Epithelial cell of prostate (primary cell): ENCODE data around the gene TMEM164.
"Not testable (repeated sequence)": the region's sequence is repeated elsewhere in the genome, so short reads cannot be mapped to it uniquely, and the experiment has no call there.

Experiments
- DNase-seq: peaks from one replicate; pipeline ENCODE4 v3.0.0-alpha.2; 2011; ENCODE audit warnings: low read depth, low spot score
- H3K27ac ChIP-seq: fragments of 450-650 bp; 2 replicates; pipeline ENCODE4 v1.5.1; 2017; ENCODE audit warnings: mild to moderate bottlenecking

TMEM164 gene

DNA sequence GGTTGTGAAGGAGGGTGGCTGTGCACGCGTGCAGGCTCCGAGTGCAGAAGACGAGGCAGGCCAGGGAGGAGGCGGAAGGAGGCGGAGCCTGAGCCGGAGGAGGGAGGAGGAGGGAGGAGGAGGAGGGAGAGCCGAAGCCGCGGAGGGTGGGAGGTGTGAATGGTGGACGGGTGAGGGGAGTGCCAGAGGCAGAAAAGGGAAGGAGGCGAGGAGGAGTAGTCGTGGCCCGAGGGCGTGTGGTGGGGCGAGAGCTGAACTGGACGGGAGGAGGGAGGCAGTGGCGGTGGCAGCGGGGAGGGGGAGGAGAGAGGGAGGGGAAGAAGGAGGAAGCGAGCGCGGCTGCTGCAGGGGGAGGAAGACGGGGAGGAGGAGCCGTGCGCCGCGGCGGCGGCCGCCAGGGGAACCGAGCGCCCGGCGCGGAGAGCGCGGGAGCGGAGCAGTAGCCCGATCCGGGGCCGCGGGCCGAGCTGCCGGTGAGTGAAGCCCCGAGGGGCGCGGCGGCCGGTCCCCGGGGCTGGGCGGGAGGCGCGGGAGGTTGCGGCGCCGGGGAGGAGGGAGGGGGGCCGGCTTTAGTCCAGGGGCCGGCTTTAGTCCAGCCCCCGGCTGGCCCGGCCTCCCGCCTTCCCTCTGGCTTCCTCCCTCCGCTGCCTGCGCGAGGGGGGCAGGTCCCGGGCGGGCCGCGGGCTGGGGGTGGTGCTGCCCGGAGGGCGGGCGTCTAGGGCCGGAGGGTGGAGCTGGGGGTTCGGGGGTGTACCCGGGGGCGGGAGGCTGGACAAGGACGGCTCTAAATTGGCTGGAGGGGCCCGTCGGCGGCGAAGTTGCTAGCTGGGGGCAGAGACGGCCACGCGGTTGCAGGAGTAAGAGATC lies at the start of gene TMEM164:
Gene TMEM164 (plus strand): TSS at position 815 of the 867 bp plus-strand sequence. CDS start 661 bp downstream, outside the sequence.
- no peak for DNase-seq
- peak within 1 kb of the TSS; percentile 54 for H3K27ac ChIP-seq

- no peak for DNase-seq
- no peak overlapping the region for H3K27ac ChIP-seq
These were observed 48.6 kb upstream of the TMEM164 start for GRCh38 chrX:109954333-109954732.

DNA sequence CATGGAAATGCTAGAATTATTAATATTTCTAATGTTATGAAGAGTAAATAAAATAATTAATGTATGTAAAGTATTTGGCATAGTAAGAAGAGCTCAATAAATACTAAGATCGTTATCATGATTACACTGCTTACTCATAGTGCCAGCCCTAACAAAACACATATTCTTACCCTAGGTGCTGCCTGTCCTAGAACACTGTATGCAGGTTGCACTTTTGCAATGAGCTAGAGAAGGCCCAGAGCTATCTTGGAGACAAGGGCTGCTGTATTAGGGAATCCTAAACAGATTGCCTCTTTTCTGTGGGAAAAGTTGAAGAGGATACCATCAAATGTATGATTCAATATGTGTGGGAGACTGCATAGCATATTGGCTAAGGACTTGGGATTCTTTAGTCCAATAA lies 48.0 kb upstream of the TMEM164 start:
- H3K27ac ChIP-seq, result no peak overlapping the region
- no peak for DNase-seq

GRCh38 chrX:109958266-109958665 lies 44.6 kb upstream of the TMEM164 start:
- H3K27ac ChIP-seq, result no peak overlapping the region
- DNase-seq, result no peak

GRCh38 chrX:109959356-109959871 lies 43.5 kb upstream of the TMEM164 start:
- DNase-seq, result no peak

GRCh38 chrX:109964390-109964789 lies 38.5 kb upstream of the TMEM164 start:
- no peak overlapping the region for H3K27ac ChIP-seq
- DNase-seq, result no peak

More at GRCh38 chrX:109959356-109959871, 43.5 kb upstream of the TMEM164 start:
- no peak overlapping the region for H3K27ac ChIP-seq

DNA sequence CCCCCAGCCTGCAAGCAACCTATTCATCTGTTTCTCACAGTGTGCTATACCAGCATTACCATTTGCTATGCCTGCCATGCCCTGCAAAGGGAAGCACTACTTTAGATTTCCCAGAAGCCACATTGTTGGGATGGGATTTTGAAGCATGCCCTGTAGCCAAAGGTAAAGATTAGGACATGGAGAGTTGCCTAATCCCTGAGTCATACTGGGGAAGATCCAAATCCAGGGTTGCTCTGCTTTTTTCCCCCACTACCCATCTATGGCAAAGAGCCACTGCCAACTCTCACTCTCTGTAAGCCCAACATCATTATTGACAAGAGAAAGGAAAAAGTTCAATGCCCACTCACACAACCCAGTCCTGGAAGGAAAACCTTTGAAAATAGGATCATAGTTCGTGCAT lies 36.7 kb upstream of the TMEM164 start:
- no peak overlapping the region for H3K27ac ChIP-seq
- DNase-seq, result no peak

DNA sequence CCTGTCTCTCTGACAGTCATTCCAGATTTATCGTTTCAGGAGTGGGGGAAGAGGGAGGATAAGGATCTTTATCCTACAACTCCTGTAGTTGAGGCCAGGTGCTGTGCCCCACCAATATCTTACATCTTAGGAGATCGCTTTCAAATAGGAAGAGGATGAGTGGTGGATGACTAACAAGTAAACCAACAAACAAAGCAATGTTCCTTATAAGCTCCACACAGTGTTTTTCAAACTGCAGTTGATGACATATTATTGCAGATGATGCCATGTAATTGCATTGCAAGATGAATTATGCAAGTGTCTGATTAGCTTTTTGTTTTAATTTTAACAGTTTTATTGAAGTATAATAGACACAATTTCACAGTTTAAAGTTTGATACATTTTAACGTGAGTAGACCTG lies 35.8 kb upstream of the TMEM164 start:
- DNase-seq, result peak; percentile 20
- H3K27ac ChIP-seq, result peak overlapping the region; percentile 18

DNA sequence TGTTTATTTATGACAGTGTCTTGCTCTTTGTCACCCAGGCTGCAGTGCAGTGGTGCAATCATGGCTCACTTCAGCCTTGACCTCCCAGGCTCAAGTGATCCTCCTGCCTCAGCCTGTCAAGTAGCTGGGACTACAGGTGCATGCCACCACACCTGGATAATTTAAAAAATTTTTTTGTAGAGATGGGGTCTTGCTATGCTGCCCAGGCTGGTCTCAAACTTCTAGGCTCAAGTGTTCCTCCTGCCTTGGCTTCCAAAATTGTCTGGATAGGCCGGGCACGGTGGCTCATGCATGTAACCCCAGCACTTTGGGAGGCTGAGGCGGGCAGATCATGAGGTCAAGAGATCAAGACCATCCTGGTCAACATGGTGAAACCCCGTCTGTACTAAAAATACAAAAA lies 32.1 kb upstream of the TMEM164 start:
- not testable (repeated sequence) for H3K27ac ChIP-seq, DNase-seq

- H3K27ac ChIP-seq, result no peak overlapping the region
- DNase-seq, result no peak
These were observed 27.8 kb upstream of the TMEM164 start for GRCh38 chrX:109974906-109975655.

DNA sequence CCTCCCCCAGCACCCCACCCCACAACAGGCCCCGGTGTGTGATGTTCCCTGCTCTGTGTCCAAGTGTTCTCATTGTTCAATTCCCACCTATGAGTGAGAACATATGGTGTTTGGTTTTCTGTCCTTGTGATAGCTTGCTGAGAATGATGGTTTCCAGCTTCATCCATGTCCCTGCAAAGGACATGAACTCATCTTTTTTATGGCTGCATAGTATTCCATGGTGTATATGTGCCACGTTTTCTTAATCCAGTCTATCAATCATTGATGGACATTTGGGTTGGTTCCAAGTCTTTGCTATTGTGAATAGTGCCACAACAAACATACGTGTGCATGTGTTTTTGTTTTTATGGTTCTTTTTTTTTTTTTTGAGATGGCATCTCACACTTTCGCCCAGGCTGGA lies 17.7 kb upstream of the TMEM164 start:
- not testable (repeated sequence) for H3K27ac ChIP-seq, DNase-seq

DNA sequence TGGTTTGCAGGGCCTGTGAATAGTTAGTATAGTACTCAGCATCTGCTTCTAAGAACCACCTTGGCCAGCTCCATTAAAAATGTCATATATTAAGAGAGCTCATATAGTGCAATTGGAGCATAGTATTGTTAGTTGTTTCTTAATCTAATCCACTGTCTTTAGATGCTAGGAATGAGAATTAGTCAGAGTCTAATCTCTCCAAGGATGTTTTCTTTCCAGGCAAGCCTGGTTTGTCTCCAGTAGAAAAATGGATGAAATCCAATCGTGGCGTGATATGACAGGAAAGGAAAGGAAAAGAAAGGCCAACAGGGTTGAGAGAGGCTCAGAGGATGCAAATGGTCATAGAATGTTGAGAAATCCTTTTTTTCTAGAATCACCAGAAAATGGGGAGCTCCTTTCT lies 15.0 kb upstream of the TMEM164 start:
- DNase-seq, result no peak
- no peak overlapping the region for H3K27ac ChIP-seq

DNA sequence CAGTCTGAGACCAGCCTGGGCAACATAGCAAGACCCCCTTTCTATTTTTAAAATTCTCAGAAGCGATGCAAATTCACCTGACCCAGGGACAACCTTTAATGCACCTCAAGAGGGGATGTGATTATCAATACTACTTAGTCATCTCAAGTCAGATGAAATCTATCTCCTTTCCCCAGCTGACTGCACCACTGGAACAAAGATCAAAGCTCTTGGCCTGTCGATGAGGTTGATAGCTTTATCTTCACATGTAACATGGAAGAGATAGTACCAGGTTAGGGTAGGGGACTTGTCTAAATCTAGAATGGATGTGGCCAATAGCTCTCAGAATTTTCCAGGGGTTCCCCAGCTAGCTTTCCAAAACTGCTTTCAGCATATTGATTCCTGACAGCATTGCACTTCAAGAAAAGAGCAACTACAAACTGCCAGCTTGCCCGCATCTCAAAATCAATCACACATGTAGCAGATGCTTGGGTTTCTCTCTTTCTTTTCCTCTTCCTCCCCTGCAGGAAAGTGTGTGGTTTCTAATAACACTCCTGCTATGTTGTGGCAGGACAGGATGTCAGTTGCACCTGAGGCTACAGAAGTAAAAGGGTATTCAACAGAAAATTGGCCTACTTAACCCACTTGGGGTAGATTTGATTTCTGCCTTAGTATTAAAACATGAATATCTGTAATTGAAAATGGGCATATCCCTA lies 12.2 kb upstream of the TMEM164 start:
- no peak for DNase-seq

GRCh38 chrX:109992203-109992602 lies 10.7 kb upstream of the TMEM164 start:
- DNase-seq, result no peak
- no peak overlapping the region for H3K27ac ChIP-seq

More for the DNA sequence above, 12.2 kb upstream of the TMEM164 start:
- no peak overlapping the region for H3K27ac ChIP-seq

GRCh38 chrX:109995155-109995554 lies 7.8 kb upstream of the TMEM164 start:
- H3K27ac ChIP-seq, result no peak overlapping the region
- no peak for DNase-seq

GRCh38 chrX:109997786-109998452 lies 5.0 kb upstream of the TMEM164 start:
- DNase-seq, result no peak
- H3K27ac ChIP-seq, result no peak overlapping the region

- H3K27ac ChIP-seq, result no peak overlapping the region
- DNase-seq, result no peak
These were observed 2.9 kb upstream of the TMEM164 start for GRCh38 chrX:110000000-110000399.

DNA sequence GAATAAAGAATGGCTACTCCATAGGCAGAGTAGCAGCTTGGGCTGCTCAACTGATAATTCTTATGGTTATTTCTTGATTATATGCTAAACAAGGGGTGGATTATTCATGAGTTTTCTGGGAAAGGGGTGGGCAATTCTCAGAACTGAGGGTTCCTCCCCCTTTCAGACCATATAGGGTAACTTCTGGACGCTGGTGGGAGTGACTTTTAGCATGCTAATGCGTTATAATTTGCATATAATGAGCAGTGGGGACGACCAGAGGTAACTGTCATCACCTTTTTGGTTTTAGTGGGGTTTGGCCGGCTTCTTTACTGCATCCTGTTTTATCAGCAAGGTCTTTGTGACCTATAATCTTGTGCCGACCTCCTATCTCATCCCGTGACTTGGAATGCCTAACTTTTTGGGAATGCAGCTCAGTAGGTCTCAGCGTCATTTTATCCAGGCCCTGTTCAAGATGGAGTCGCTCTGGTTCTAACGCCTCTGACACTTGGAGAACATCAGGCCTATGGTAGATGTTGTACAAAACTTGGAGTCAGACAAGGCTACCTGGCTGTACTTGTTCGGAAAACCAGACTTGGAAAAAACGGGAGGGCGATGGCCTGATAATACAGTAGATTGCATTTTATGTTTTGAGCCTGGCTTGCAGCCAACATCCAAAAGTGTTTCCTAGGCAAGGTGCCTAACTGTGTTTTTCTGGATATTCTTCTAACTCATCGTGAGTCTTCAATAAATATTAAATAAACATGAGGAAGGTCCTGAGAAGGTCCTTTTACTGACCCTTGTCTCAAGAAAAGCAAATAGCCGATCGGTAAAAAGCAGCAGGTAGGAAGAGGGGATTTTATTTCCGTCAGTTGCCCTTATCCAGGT lies 1.8 kb upstream of the TMEM164 start:
- no peak for DNase-seq

DNA sequence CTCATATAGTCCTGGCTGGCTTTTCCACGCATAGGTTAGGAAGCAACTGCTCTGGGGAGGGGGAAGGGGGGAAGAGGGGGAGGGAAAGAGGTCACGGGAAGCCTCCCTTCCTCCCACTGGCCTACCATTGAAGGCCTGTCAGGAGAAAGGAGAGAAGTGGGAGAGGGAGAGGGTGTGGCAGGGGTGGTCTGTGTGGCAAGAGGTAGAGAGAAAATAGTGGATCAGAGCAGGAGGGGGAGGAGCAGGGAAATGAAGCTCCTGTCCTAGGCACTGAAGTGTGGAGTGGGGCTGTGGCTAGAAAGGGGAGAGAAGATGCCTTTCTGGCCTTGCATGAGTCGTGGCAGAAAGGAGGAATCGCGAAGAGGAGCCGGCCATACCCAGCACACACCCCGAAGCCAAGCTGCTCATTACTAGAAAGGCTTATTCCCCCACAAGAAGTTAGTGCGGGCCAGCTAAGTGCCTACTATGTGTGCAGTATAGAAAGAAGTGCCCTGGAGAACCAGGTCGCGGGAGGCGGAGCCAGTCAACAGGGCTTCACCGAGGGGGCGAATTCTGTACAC lies 1.1 kb upstream of the TMEM164 start:
- no peak for DNase-seq
- peak overlapping the region; percentile 54 for H3K27ac ChIP-seq

More for the DNA sequence above, 1.8 kb upstream of the TMEM164 start:
- H3K27ac ChIP-seq, result no peak overlapping the region
